ENCODE measurements around the gene DNAJB14.

- TF ChIP-seq CTCF (IDR thresholded peaks at IDR 0.05) (no peak), POLR2A (IDR thresholded peaks at IDR 0.05) (no peak)
Observed at GRCh38 chr4:99855678-99856077, 90.7 kb downstream of the DNAJB14 start.

All from lower leg skin (tissue), 3 donors.